Measurements from ENCODE around the gene PPIG. TPM values are rescaled to one million over a fixed set of nuclear protein-coding genes. Genes with fewer than 3 reads are reported as not detected.
A peak's percentile ranks its signal among the peaks of the same experiment; 100 is the strongest.

The PPIG gene
- total RNA-seq, 3 donors from 2014 or later (not counting 1 experiment from before 2014, with no cell fraction given) = 42.2 to 58.3 (median 56.1) TPM

- WGBS (ENCODE audit: insufficient coverage) = 88% methylated on average over 1 of the region's 3 CpGs
These were observed 35.8 kb downstream of the PPIG start for GRCh38 chr2:169619946-169620345.

DNA sequence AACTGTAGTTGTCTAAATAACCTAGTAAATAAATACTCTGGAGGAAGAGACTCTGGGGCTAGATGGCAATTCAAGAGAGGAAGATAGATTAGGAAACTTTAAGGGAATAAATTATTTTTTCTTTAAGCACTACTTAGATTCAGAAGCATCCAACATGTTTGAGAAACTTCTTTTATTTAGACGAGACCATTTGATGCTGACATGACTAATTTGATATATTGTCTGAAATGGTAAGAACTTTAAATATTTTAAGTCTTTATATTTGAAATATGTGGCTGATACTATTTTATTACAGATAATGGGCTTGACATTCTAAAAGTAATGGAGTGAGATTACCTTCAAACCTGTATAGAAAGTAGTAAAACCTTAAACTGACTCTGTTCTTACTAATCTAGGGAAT is 36.4 kb downstream of the PPIG start:
- DNase-seq (no peak), ATAC-seq (no peak)
- no peak overlapping the region for H3K27ac Mint-ChIP-seq
- H3K36me3 Mint-ChIP-seq = peaks cover 33% of the 10 kb centered on the region
- TF ChIP-seq, protein P1, sequence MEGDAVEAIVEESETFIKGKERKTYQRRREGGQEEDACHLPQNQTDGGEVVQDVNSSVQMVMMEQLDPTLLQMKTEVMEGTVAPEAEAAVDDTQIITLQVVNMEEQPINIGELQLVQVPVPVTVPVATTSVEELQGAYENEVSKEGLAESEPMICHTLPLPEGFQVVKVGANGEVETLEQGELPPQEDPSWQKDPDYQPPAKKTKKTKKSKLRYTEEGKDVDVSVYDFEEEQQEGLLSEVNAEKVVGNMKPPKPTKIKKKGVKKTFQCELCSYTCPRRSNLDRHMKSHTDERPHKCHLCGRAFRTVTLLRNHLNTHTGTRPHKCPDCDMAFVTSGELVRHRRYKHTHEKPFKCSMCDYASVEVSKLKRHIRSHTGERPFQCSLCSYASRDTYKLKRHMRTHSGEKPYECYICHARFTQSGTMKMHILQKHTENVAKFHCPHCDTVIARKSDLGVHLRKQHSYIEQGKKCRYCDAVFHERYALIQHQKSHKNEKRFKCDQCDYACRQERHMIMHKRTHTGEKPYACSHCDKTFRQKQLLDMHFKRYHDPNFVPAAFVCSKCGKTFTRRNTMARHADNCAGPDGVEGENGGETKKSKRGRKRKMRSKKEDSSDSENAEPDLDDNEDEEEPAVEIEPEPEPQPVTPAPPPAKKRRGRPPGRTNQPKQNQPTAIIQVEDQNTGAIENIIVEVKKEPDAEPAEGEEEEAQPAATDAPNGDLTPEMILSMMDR (IDR thresholded peaks at IDR 0.05) = no peak
- H3K27me3 Mint-ChIP-seq (ENCODE audit: low read depth in 2 of 2) = no peaks in the 10 kb centered on the region
- WGBS (ENCODE audit: insufficient coverage) = no CpG with 5 or more reads among the region's 1 CpG
- H3K9me3 Mint-ChIP-seq = peaks cover 2% of the 10 kb centered on the region in 2 donors
- no peaks in the 10 kb centered on the region for H3K27me3 ChIP-seq (ENCODE audit: control insufficient read depth, insufficient read depth, low read length)
- no peaks in the 10 kb centered on the region for H3K9me3 ChIP-seq (ENCODE audit: control insufficient read depth, insufficient read depth, low read length)
- intact Hi-C loops (cut with micrococcal nuclease) = no loop called here
- peaks cover 29% of the 10 kb centered on the region for H3K36me3 ChIP-seq (ENCODE audit: control insufficient read depth, insufficient read depth, low read length)
- H3K4me1 ChIP-seq (ENCODE audit: control insufficient read depth, insufficient read depth, low read length) = no peaks in the 10 kb centered on the region
- H3K4me1 Mint-ChIP-seq = peaks cover 42 to 50% of the 10 kb centered on the region in 2 donors
- H3K4me3 ChIP-seq (ENCODE audit: low read length) = no peak overlapping the region
- no peak overlapping the region for H3K4me3 Mint-ChIP-seq
- no peak overlapping the region for H3K27ac ChIP-seq (ENCODE audit: low read length)

More at GRCh38 chr2:169619946-169620345, 35.8 kb downstream of the PPIG start:
- TF ChIP-seq, protein P1 (IDR thresholded peaks at IDR 0.05) = no peak
- H3K27me3 ChIP-seq (ENCODE audit: control insufficient read depth, insufficient read depth, low read length) = no peaks in the 10 kb centered on the region
- Mint-ChIP-seq H3K9me3 (peaks cover 2% of the 10 kb centered on the region in 2 donors), H3K4me1 (peaks cover 42 to 50% of the 10 kb centered on the region in 2 donors), H3K27me3 (ENCODE audit: low read depth in 2 of 2) (no peaks in the 10 kb centered on the region), H3K27ac (no peak overlapping the region), H3K36me3 (peaks cover 38% of the 10 kb centered on the region), H3K4me3 (no peak overlapping the region)
- no peak overlapping the region for H3K4me3 ChIP-seq (ENCODE audit: low read length)
- peaks cover 31% of the 10 kb centered on the region for H3K36me3 ChIP-seq (ENCODE audit: control insufficient read depth, insufficient read depth, low read length)
- DNase-seq = no peak
- intact Hi-C loops (cut with micrococcal nuclease) = no loop called here
- H3K27ac ChIP-seq (ENCODE audit: low read length) = no peak overlapping the region
- no peak for ATAC-seq
- H3K4me1 ChIP-seq (ENCODE audit: control insufficient read depth, insufficient read depth, low read length) = no peaks in the 10 kb centered on the region
- no peaks in the 10 kb centered on the region for H3K9me3 ChIP-seq (ENCODE audit: control insufficient read depth, insufficient read depth, low read length)

DNA sequence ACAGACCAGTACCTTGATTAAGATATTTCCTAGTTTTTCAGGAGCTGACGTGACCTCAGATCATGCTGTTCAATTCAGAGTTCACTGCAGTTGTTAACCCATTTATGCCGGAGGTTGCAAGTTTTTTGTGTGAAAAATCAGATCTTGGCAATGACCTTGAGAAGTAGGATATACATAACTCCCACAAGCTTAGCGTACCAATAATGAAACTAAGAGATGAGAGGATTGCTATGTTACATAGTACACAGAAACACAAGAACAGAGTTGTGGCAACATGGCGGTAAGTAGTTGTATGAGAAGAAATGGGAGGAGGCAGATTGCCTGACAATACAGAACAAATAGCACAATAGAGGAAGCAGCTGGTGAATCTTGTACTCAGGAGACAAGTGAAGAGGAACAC is 39.1 kb downstream of the PPIG start:
- no peaks in the 10 kb centered on the region for H3K27me3 ChIP-seq (ENCODE audit: control insufficient read depth, insufficient read depth, low read length)
- Mint-ChIP-seq H3K4me3 (no peak overlapping the region), H3K36me3 (peaks cover 16% of the 10 kb centered on the region), H3K27me3 (ENCODE audit: low read depth in 2 of 2) (no peaks in the 10 kb centered on the region), H3K27ac (peak overlapping the region; percentile 65), H3K4me1 (peaks cover 32 to 35% of the 10 kb centered on the region in 2 donors), H3K9me3 (peaks cover 2% of the 10 kb centered on the region in 2 donors)
- no peaks in the 10 kb centered on the region for H3K9me3 ChIP-seq (ENCODE audit: control insufficient read depth, insufficient read depth, low read length)
- intact Hi-C loops (cut with micrococcal nuclease) = no loop called here
- TF ChIP-seq, protein P1 (IDR thresholded peaks at IDR 0.05) = no peak
- ATAC-seq (no peak), DNase-seq (no peak)
- H3K4me3 ChIP-seq (ENCODE audit: low read length) = no peak overlapping the region
- WGBS (ENCODE audit: insufficient coverage) = 89% methylated on average over 3 of the region's 4 CpGs
- H3K4me1 ChIP-seq (ENCODE audit: control insufficient read depth, insufficient read depth, low read length) = no peaks in the 10 kb centered on the region
- no peak overlapping the region for H3K27ac ChIP-seq (ENCODE audit: low read length)
- H3K36me3 ChIP-seq (ENCODE audit: control insufficient read depth, insufficient read depth, low read length) = peaks cover 26% of the 10 kb centered on the region

DNA sequence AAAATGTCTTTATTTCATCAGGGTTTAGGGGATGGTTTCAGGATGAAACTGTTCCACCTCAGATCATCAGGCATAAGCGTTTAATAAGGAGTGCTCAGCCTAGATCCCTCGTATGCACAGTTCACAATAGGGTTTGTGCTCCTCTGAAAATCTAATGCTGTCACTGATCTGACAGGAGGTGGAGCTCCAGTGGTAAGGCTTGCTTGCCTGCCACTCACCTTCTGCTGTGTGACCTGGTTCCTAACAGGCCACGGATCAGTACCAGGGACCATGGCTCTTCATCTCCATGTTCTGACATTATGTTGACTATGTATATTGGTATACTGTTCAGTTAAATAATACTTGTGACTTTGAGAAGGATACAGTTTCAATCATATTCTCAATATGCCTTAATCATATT is 41.6 kb downstream of the PPIG start:
- intact Hi-C loops (cut with micrococcal nuclease) = no loop called here
- DNase-seq (no peak), ATAC-seq (no peak)
- TF ChIP-seq, protein P1 (IDR thresholded peaks at IDR 0.05) = no peak
- H3K27me3 ChIP-seq (ENCODE audit: control insufficient read depth, insufficient read depth, low read length) = no peaks in the 10 kb centered on the region
- Mint-ChIP-seq H3K9me3 (no peaks in the 10 kb centered on the region), H3K36me3 (peaks cover 12% of the 10 kb centered on the region), H3K4me3 (no peak overlapping the region), H3K27me3 (ENCODE audit: low read depth in 2 of 2) (no peaks in the 10 kb centered on the region), H3K4me1 (peaks cover 12 to 13% of the 10 kb centered on the region in 2 donors), H3K27ac (no peak overlapping the region)
- H3K27ac ChIP-seq (ENCODE audit: low read length) = no peak overlapping the region
- H3K36me3 ChIP-seq (ENCODE audit: control insufficient read depth, insufficient read depth, low read length) = peaks cover 24% of the 10 kb centered on the region
- H3K4me1 ChIP-seq (ENCODE audit: control insufficient read depth, insufficient read depth, low read length) = no peaks in the 10 kb centered on the region
- H3K4me3 ChIP-seq (ENCODE audit: low read length) = no peak overlapping the region
- whole genome bisulfite sequencing (ENCODE audit: insufficient coverage) = 94% methylated on average over 3 of the region's 3 CpGs
- H3K9me3 ChIP-seq (ENCODE audit: control insufficient read depth, insufficient read depth, low read length) = no peaks in the 10 kb centered on the region
